Mesodermal cell (in vitro differentiated cells): ENCODE data around the gene CHD6. TPM values are rescaled to one million over a fixed set of nuclear protein-coding genes. Genes with fewer than 3 reads are reported as not detected.

Experiments used
- H3K27ac ChIP-seq: 2 replicates; pipeline ENCODE4 v1.7.0; 2013; ENCODE audit warnings: mild to moderate bottlenecking, low read depth, low read length, moderate library complexity; ENCODE audit not compliant: severe bottlenecking
- H3K36me3 ChIP-seq: 2 replicates; pipeline ENCODE4 v1.7.1; 2013; ENCODE audit warnings: mild to moderate bottlenecking, low read length, moderate library complexity; ENCODE audit not compliant: control insufficient read depth, insufficient read depth
- H3K4me1 ChIP-seq: one replicate; pipeline ENCODE4 v1.7.1; 2013; ENCODE audit warnings: mild to moderate bottlenecking, low read length; ENCODE audit not compliant: insufficient read depth, control insufficient read depth, poor library complexity, severe bottlenecking
- H3K4me3 ChIP-seq: 2 replicates; pipeline ENCODE4 v1.7.0; 2013; ENCODE audit warnings: low read length, control low read depth, mild to moderate bottlenecking; ENCODE audit not compliant: insufficient read depth, poor library complexity, severe bottlenecking; ENCODE audit errors: extremely low read depth
- H3K9me3 ChIP-seq: 2 replicates; pipeline ENCODE4 v1.7.1; 2013; ENCODE audit warnings: mild to moderate bottlenecking, low read length, moderate library complexity; ENCODE audit not compliant: control insufficient read depth
- WGBS, 2 experiments: methylation state at CpG; one replicate each; pipeline ENCODE4 v1.1.5; 2013; ENCODE audit warnings: missing lambda C conversion rate in 2 of 2; ENCODE audit not compliant: insufficient coverage in 2 of 2; 5-methylcytosine and 5-hydroxymethylcytosine counted together
- polyA plus RNA-seq, 2 experiments: library from polyadenylated mRNA; stranded (reverse); fragments of 50-300 nt; gene quantifications; one replicate each; pipeline ENCODE4 v1.2.3, GENCODE V29; 2013

Gene CHD6, protein sequence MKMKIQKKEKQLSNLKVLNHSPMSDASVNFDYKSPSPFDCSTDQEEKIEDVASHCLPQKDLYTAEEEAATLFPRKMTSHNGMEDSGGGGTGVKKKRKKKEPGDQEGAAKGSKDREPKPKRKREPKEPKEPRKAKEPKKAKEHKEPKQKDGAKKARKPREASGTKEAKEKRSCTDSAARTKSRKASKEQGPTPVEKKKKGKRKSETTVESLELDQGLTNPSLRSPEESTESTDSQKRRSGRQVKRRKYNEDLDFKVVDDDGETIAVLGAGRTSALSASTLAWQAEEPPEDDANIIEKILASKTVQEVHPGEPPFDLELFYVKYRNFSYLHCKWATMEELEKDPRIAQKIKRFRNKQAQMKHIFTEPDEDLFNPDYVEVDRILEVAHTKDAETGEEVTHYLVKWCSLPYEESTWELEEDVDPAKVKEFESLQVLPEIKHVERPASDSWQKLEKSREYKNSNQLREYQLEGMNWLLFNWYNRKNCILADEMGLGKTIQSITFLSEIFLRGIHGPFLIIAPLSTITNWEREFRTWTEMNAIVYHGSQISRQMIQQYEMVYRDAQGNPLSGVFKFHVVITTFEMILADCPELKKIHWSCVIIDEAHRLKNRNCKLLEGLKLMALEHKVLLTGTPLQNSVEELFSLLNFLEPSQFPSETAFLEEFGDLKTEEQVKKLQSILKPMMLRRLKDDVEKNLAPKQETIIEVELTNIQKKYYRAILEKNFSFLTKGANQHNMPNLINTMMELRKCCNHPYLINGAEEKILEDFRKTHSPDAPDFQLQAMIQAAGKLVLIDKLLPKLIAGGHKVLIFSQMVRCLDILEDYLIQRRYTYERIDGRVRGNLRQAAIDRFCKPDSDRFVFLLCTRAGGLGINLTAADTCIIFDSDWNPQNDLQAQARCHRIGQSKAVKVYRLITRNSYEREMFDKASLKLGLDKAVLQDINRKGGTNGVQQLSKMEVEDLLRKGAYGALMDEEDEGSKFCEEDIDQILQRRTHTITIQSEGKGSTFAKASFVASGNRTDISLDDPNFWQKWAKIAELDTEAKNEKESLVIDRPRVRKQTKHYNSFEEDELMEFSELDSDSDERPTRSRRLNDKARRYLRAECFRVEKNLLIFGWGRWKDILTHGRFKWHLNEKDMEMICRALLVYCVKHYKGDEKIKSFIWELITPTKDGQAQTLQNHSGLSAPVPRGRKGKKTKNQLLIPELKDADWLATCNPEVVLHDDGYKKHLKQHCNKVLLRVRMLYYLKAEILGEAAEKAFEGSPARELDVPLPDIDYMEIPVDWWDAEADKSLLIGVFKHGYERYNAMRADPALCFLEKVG (N-terminal part only)
- 25.0 TPM for polyA plus RNA-seq (2013, experiment 1 of 2)
- 23.9 TPM for polyA plus RNA-seq (2013, experiment 2 of 2)

GRCh38 chr20:41617902-41618806, at the start of gene CHD6:
Gene CHD6 (minus strand): TSS chr20:41618377. CDS start chr20:41551337, 67,040 bp downstream.
- peak within 1 kb of the TSS; percentile 63 for H3K4me3 ChIP-seq
- WGBS, 2 experiments: 0 to 1% methylated on average over 24 to 37 of the region's 102 CpGs

DNA sequence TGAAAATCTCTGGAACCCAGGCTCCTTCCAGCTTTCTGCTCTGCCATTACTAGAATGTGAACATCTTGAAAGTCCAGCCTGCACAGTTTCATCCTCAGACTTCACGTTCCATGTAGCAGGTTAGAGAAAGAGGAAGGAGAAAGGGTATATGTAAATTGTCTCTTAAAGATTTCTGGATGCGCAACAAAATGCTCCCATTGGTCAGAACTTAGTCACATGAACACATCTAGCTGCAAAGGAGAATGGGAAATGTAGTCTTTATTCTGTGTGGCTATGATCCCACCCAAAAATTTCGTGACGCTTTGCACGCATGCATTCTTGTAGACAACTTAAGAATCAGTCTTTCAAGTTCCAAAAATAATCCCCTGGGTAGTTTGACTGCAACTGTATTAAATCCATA, 46.4 kb upstream of the CHD6 start:
- H3K4me3 ChIP-seq: no peak overlapping the region
- WGBS, 2 experiments: 70 to 80% methylated on average over 2 of the region's 5 CpGs
- no peaks in the 10 kb centered on the region for H3K36me3 ChIP-seq
- H3K4me1 ChIP-seq: no peaks in the 10 kb centered on the region
- H3K27ac ChIP-seq: no peak overlapping the region
- H3K9me3 ChIP-seq: no peaks in the 10 kb centered on the region

More at GRCh38 chr20:41617902-41618806, at the start of gene CHD6:
- Histone ChIP-seq H3K9me3 (no peaks in the 10 kb centered on the region), H3K27ac (peak within 1 kb of the TSS; percentile 87), H3K4me1 (peaks cover 6% of the 10 kb centered on the region), H3K36me3 (no peaks in the 10 kb centered on the region)

- Histone ChIP-seq H3K36me3 (no peaks in the 10 kb centered on the region), H3K4me1 (no peaks in the 10 kb centered on the region), H3K27ac (no peak overlapping the region), H3K4me3 (no peak overlapping the region), H3K9me3 (no peaks in the 10 kb centered on the region)
- WGBS, 2 experiments: 79 to 89% methylated on average over 5 of the region's 7 CpGs
Observed at GRCh38 chr20:41657655-41658054, 39.5 kb upstream of the CHD6 start.

- H3K36me3 ChIP-seq: no peaks in the 10 kb centered on the region
- WGBS, 2 experiments: 80 to 92% methylated on average over 2 of the region's 3 CpGs
- no peaks in the 10 kb centered on the region for H3K4me1 ChIP-seq
- no peak overlapping the region for H3K4me3 ChIP-seq
- no peak overlapping the region for H3K27ac ChIP-seq
- H3K9me3 ChIP-seq: no peaks in the 10 kb centered on the region
Observed at GRCh38 chr20:41655962-41656618, 37.9 kb upstream of the CHD6 start.

GRCh38 chr20:41654884-41655283, 36.7 kb upstream of the CHD6 start:
- Histone ChIP-seq H3K27ac (no peak overlapping the region), H3K4me3 (no peak overlapping the region), H3K4me1 (no peaks in the 10 kb centered on the region), H3K36me3 (no peaks in the 10 kb centered on the region), H3K9me3 (no peaks in the 10 kb centered on the region)
- 100% methylated on average over 1 of the region's 1 CpG; no CpG with 5 or more reads in 1 of the 2 experiments for WGBS, 2 experiments

DNA sequence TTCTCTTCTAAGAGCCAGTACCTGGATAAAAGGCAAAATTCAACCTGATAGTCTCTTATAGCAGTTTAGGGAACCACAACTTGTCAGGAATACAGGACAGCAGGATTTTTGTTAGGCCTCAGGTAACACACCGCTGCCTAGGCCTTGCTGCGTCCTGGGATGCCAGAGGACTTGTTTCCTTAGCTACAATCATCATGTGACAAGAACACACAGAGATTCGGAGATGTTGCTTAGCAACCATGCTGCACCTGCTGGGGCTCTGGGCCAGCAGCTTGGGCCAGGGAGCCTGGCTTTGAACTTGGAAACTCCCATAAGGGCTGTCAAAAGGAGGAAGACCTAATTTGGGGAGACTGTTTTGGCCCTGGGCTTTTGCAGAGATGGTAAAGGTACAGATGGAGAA, 36.1 kb upstream of the CHD6 start:
- H3K27ac ChIP-seq: no peak overlapping the region
- no peaks in the 10 kb centered on the region for H3K4me1 ChIP-seq
- H3K9me3 ChIP-seq: no peaks in the 10 kb centered on the region
- 63 to 90% methylated on average over 3 of the region's 3 CpGs for WGBS, 2 experiments
- no peak overlapping the region for H3K4me3 ChIP-seq
- H3K36me3 ChIP-seq: no peaks in the 10 kb centered on the region

DNA sequence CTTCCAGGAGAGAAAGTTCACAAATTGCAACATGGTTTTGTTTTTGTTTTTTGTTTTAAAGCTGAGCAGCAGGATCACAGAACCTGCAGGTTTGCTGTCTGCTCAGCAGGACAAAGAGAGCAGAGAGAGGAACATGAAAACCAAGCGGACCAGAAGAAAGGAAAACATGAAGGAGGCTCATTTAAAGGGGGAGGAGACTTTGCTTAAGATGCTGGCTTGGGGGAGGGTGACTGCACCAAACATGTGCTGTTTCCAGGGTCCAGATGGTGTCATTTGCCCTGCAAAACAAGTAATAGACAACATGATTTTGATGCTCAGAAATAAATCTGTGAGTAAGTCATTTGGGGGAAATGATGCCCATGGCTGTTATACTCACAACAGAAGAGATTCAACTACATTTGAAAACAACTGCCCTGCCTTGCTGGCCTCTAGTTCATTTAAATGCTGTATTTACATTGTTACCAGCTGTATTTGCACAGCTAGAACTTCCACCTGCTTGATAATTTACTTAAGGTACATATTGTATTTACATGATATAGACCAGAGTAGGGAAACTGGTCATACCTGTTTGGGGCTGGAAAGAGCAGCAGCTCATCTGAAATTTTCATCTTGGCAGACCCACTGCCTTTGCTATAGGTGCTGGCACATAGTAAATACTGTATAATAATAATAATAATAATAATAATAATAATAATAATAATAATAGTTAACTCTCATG, 32.2 kb upstream of the CHD6 start:
- H3K9me3 ChIP-seq: no peaks in the 10 kb centered on the region
- H3K4me1 ChIP-seq: no peaks in the 10 kb centered on the region
- WGBS, 2 experiments: 20 to 50% methylated on average over 1 of the region's 1 CpG
- H3K27ac ChIP-seq: no peak overlapping the region
- H3K36me3 ChIP-seq: no peaks in the 10 kb centered on the region
- H3K4me3 ChIP-seq: no peak overlapping the region

DNA sequence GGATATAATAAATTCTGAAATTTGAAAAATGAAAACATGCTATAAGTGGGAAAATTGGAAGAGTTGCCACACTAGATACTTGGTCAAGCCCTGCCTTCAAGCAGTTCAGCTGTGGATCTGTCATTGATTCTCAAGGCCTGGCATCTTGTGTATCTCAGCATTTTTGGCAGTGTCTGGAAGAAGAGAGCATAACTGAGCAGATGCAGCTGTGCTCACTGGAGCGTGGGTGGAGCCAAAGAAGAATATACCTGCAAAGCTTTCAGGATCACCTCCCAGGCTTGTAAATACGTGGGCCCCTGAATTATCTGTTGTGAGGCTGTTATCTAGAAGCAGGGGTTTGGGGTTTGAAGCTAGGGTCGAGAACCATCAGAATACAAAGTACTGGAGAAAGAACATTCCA, 31.3 kb upstream of the CHD6 start:
- 87 to 96% methylated on average over 3 of the region's 3 CpGs for WGBS, 2 experiments
- Histone ChIP-seq H3K27ac (no peak overlapping the region), H3K9me3 (no peaks in the 10 kb centered on the region), H3K4me3 (no peak overlapping the region), H3K4me1 (no peaks in the 10 kb centered on the region), H3K36me3 (no peaks in the 10 kb centered on the region)

DNA sequence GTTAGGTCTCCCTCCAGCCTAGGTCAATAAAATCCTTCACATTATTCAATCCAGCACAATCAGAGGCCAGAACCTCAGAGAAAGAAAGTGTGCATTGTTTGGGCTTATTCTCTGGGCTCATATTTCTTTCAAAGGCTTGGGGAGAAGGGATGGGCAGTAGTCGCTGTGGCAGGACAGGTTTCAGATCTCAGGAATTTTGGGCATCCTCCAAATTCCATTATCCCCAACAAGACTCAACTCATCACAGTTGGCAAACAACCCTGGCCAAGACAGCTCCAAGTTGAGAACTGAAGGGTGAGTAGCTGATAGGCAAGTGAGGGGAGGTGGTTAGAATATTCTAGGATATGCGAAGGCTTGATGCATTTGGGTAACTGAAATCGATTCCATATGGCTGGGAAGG, 27.2 kb upstream of the CHD6 start:
- H3K4me3 ChIP-seq: no peak overlapping the region
- peaks cover 9% of the 10 kb centered on the region for H3K4me1 ChIP-seq
- WGBS, 2 experiments: 79 to 97% methylated on average over 2 of the region's 3 CpGs
- H3K27ac ChIP-seq: no peak overlapping the region
- no peaks in the 10 kb centered on the region for H3K36me3 ChIP-seq
- no peaks in the 10 kb centered on the region for H3K9me3 ChIP-seq
